HEK293 (cell line): ENCODE measurements around the gene GZF1.

Experiments
- CTCF ChIA-PET: fragments of 350-600 bp; formaldehyde crosslinking; extraction: SDS; loops from one replicate; lab custom pipeline; 2021; ENCODE audit warnings: antibody characterized with exemption; lab: Yijun Ruan, JAX
- POLR2A ChIA-PET: fragments of 300-600 bp; formaldehyde crosslinking; extraction: SDS; loops from one replicate; lab custom pipeline; 2020; ENCODE audit warnings: antibody characterized with exemption, inconsistent platforms; lab: Yijun Ruan, JAX
- H3K27ac ChIP-seq: fragments of 200-500 bp; sonication (Bioruptor generic); 2 replicates; pipeline ENCODE4 v1.5.1; 2014; ENCODE audit warnings: low read depth, low read length, control low read depth, inconsistent platforms; ENCODE audit errors: extremely low read depth
- H3K36me3 ChIP-seq, 2 experiments: fragments of 200-500 bp in 1 of 2; sonication (Bioruptor generic) in 1 of 2; 1 replicate in 1 of 2; 2 replicates in 1 of 2; pipeline ENCODE4 v1.5.1; 2014 to 2017; ENCODE audit warnings: inconsistent platforms in 2 of 2, low read length in 2 of 2; ENCODE audit not compliant: control insufficient read depth in 2 of 2, insufficient read depth in 1 of 2
- H3K4me1 ChIP-seq: fragments of 200-500 bp; sonication (Bioruptor generic); 2 replicates; pipeline ENCODE4 v1.5.1; 2014; ENCODE audit warnings: mild to moderate bottlenecking, low read length, inconsistent platforms; ENCODE audit not compliant: control insufficient read depth, insufficient read depth
- H3K4me3 ChIP-seq: 2 replicates; pipeline ENCODE4 v1.5.1; 2011; ENCODE audit warnings: low read depth, mild to moderate bottlenecking, control low read depth, low read length, moderate library complexity
- H3K9me3 ChIP-seq: fragments of 200-500 bp; sonication (Bioruptor generic); 2 replicates; pipeline ENCODE4 v1.5.1; 2014; ENCODE audit warnings: low read depth, low read length, inconsistent platforms; ENCODE audit not compliant: control insufficient read depth, insufficient read depth
- HOXD13 ChIP-seq: sonication (generic); formaldehyde crosslinking; IDR thresholded peaks from 2 replicates; pipeline ENCODE4 v1.8.0; 2022; ENCODE audit warnings: missing genetic modification reagents, borderline replicate concordance
- INSM2 ChIP-seq: fragments of 450-650 bp; formaldehyde crosslinking; IDR thresholded peaks from 2 replicates; pipeline ENCODE4 v1.5.1; 2016; ENCODE audit warnings: missing biosample characterization, missing genetic modification characterization
- MEIS1 ChIP-seq: sonication (generic); formaldehyde crosslinking; IDR thresholded peaks from 2 replicates; pipeline ENCODE4 v1.8.1; 2022; ENCODE audit warnings: missing genetic modification reagents, mild to moderate bottlenecking, borderline replicate concordance
- RBAK ChIP-seq: fragments of 450-650 bp; formaldehyde crosslinking; IDR thresholded peaks from 2 replicates; pipeline ENCODE4 v1.5.1; 2016; ENCODE audit warnings: missing biosample characterization, missing genetic modification characterization
- SALL2 ChIP-seq: fragments of 450-650 bp; formaldehyde crosslinking; IDR thresholded peaks from 2 replicates; pipeline ENCODE4 v1.5.0; 2017; ENCODE audit warnings: missing biosample characterization, mild to moderate bottlenecking, missing genetic modification characterization, borderline replicate concordance
- ZFP3 ChIP-seq: fragments of 450-650 bp; formaldehyde crosslinking; IDR thresholded peaks from 2 replicates; pipeline ENCODE4 v1.5.1; 2016; ENCODE audit warnings: low read depth, missing biosample characterization, missing genetic modification characterization
- ZNF112 ChIP-seq: fragments of 450-650 bp; formaldehyde crosslinking; IDR thresholded peaks from 2 replicates; pipeline ENCODE4 v1.5.0; 2017; ENCODE audit warnings: missing biosample characterization, missing genetic modification characterization
- ZNF121 ChIP-seq: fragments of 450-650 bp; formaldehyde crosslinking; IDR thresholded peaks from 2 replicates; pipeline ENCODE4 v1.5.1; 2016; ENCODE audit warnings: missing biosample characterization, missing genetic modification characterization
- ZNF140 ChIP-seq: fragments of 450-650 bp; formaldehyde crosslinking; IDR thresholded peaks from 2 replicates; pipeline ENCODE4 v1.5.1; 2016; ENCODE audit warnings: missing biosample characterization, missing genetic modification characterization
- ZNF146 ChIP-seq: fragments of 450-650 bp; formaldehyde crosslinking; IDR thresholded peaks from 2 replicates; pipeline ENCODE4 v1.5.1; 2016; ENCODE audit warnings: missing biosample characterization, missing genetic modification characterization
- ZNF157 ChIP-seq: fragments of 450-650 bp; formaldehyde crosslinking; IDR thresholded peaks from 2 replicates; pipeline ENCODE4 v1.5.1; 2016; ENCODE audit warnings: missing biosample characterization, missing genetic modification characterization
- ZNF175 ChIP-seq: fragments of 450-650 bp; formaldehyde crosslinking; IDR thresholded peaks from 2 replicates; pipeline ENCODE4 v1.5.1; 2016; ENCODE audit warnings: missing biosample characterization, missing genetic modification characterization
- ZNF184 ChIP-seq: fragments of 450-650 bp; IDR thresholded peaks from 2 replicates; pipeline ENCODE4 v1.5.1; 2018; ENCODE audit warnings: missing biosample characterization, mild to moderate bottlenecking, missing genetic modification characterization
- ZNF2 ChIP-seq: fragments of 450-650 bp; formaldehyde crosslinking; IDR thresholded peaks from 2 replicates; pipeline ENCODE4 v1.5.1; 2016; ENCODE audit warnings: missing biosample characterization, missing genetic modification characterization
- ZNF223 ChIP-seq: fragments of 450-650 bp; formaldehyde crosslinking; IDR thresholded peaks from 2 replicates; pipeline ENCODE4 v1.5.1; 2016; ENCODE audit warnings: missing biosample characterization, missing genetic modification characterization
- ZNF302 ChIP-seq: fragments of 450-650 bp; formaldehyde crosslinking; IDR thresholded peaks from 2 replicates; pipeline ENCODE4 v1.5.1; 2016; ENCODE audit warnings: missing biosample characterization, missing genetic modification characterization, low read depth
- ZNF335 ChIP-seq: fragments of 450-650 bp; formaldehyde crosslinking; conservative IDR thresholded peaks from 2 replicates; pipeline ENCODE4 v1.5.1; 2016; ENCODE audit warnings: missing biosample characterization, missing genetic modification characterization
- ZNF350 ChIP-seq: fragments of 450-650 bp; formaldehyde crosslinking; IDR thresholded peaks from 2 replicates; pipeline ENCODE4 v1.5.0; 2017; ENCODE audit warnings: missing biosample characterization, mild to moderate bottlenecking, missing genetic modification characterization
- ZNF394 ChIP-seq: fragments of 450-650 bp; formaldehyde crosslinking; IDR thresholded peaks from 2 replicates; pipeline ENCODE4 v1.5.1; 2016; ENCODE audit warnings: missing biosample characterization, missing genetic modification characterization, mild to moderate bottlenecking, moderate library complexity, borderline replicate concordance
- ZNF423 ChIP-seq: fragments of 450-650 bp; formaldehyde crosslinking; IDR thresholded peaks from 2 replicates; pipeline ENCODE4 v1.5.1; 2016; ENCODE audit warnings: missing biosample characterization, missing genetic modification characterization
- ZNF560 ChIP-seq: fragments of 450-650 bp; formaldehyde crosslinking; IDR thresholded peaks from 2 replicates; pipeline ENCODE4 v1.5.1; 2017; ENCODE audit warnings: missing biosample characterization, missing genetic modification characterization, borderline replicate concordance
- ZNF610 ChIP-seq: fragments of 450-650 bp; formaldehyde crosslinking; IDR thresholded peaks from 2 replicates; pipeline ENCODE4 v1.5.1; 2016; ENCODE audit warnings: missing biosample characterization, missing genetic modification characterization, borderline replicate concordance
- ZNF792 ChIP-seq: fragments of 450-650 bp; formaldehyde crosslinking; IDR thresholded peaks from 2 replicates; pipeline ENCODE4 v1.5.1; 2016; ENCODE audit warnings: missing biosample characterization, missing genetic modification characterization

GZF1 gene

DNA sequence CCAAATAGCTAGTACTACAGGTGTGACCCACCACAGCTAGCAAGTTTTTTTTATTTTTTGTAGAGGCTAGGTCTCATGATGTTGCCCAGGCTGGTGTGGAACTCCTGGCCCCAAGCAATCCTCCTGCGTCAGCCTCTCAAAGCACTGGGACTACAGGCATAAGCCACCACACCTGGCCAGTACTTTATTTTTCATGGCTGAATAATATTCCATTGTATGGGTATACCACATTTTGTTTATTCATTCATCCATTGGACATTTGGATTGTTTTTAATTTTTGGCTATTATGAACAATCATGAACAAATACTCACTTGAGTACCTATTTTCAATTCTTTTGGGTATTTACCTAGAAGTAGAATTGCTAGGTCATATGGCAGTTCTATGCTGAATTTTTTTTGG is 18.4 kb upstream of the GZF1 start:
- Histone ChIP-seq H3K9me3 (no peaks in the 10 kb centered on the region), H3K4me1 (no peaks in the 10 kb centered on the region), H3K27ac (no peak overlapping the region), H3K36me3 (no peaks in the 10 kb centered on the region), H3K4me3 (no peak overlapping the region)
- CTCF ChIA-PET: interaction anchor here (4.9 kb wide), 1 partner anchor 652 kb away, joined by 57 read pairs; no protein-coding TSS in a partner anchor
- POLR2A ChIA-PET: interaction anchor here (1.5 kb wide), 1 partner anchor 14 kb away, joined by 5 read pairs; no protein-coding TSS in a partner anchor
- no peak for TF ChIP-seq ZNF350
- peak; percentile 78 for TF ChIP-seq ZNF146

DNA sequence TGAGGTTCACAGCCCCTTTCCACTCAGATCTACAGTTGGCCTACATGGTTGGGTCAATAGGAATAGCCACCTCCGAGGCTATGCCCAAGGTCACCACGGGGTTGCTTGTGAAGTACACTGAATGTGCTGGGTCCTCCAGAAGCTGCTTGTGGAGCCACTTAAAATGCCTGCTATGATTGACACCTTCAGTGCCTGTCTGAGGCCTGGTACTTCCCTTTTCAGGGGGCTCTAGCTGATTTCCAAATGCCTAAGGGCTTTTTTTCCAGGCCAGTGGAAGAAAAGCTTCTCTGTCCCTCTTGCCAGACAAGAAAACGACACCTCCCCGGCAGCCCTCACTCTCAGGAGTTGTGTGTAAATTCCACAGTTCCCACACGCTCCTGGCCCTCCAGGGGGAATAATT is 17.6 kb upstream of the GZF1 start:
- Histone ChIP-seq H3K4me1 (no peaks in the 10 kb centered on the region), H3K9me3 (no peaks in the 10 kb centered on the region), H3K27ac (no peak overlapping the region), H3K4me3 (no peak overlapping the region), H3K36me3 (no peaks in the 10 kb centered on the region)
- ChIA-PET POLR2A (interaction anchor here (1.5 kb wide), 1 partner anchor 14 kb away, joined by 5 read pairs; no protein-coding TSS in a partner anchor), CTCF (no interaction called here)
- TF ChIP-seq ZNF335 (no peak), ZNF560 (no peak)

GRCh38 chr20:23346002-23346401 is 16.0 kb upstream of the GZF1 start:
- Histone ChIP-seq H3K4me3 (no peak overlapping the region), H3K27ac (no peak overlapping the region), H3K36me3 (no peaks in the 10 kb centered on the region), H3K9me3 (no peaks in the 10 kb centered on the region), H3K4me1 (no peaks in the 10 kb centered on the region)
- ChIA-PET CTCF (interaction anchor here (0.7 to 1.6 kb wide), 2 partner anchors 9 to 295 kb away, joined by 3 to 5 read pairs; no protein-coding TSS in a partner anchor), POLR2A (interaction anchor here (1.1 kb wide), 1 partner anchor 9 kb away, joined by 3 read pairs; no protein-coding TSS in a partner anchor)
- TF ChIP-seq ZNF302 (tag by site-specific recombination) (no peak), HOXD13 (CRISPR knock-in tag) (no peak), RBAK (tag by site-specific recombination) (no peak), ZNF175 (no peak), ZNF140 (tag by site-specific recombination) (no peak), INSM2 (tag by site-specific recombination) (no peak), ZNF121 (tag by site-specific recombination) (no peak), ZNF394 (tag by site-specific recombination) (no peak), ZNF610 (tag by site-specific recombination) (no peak), MEIS1 (CRISPR knock-in tag) (no peak), ZNF2 (no peak), ZNF184 (tag by site-specific recombination) (no peak), ZFP3 (tag by site-specific recombination) (no peak), ZNF792 (tag by site-specific recombination) (no peak), ZNF223 (tag by site-specific recombination) (no peak), ZNF423 (tag by site-specific recombination) (no peak), ZNF112 (tag by site-specific recombination) (no peak), ZNF157 (no peak), SALL2 (tag by site-specific recombination) (no peak)
